HG02588 (cell line): Measurements from ENCODE around the gene SLC25A21.
"Not testable (repeated sequence)": the region's sequence is repeated elsewhere in the genome, so short reads cannot be mapped to it uniquely, and the experiment has no call there.

Experiments
- ATAC-seq: cut with Tn5 transposase; IDR thresholded peaks from one replicate; pipeline ENCODE4 v1.9.1; 2021; ENCODE audit warnings: mild to moderate bottlenecking, moderate library complexity; ENCODE audit not compliant: unreplicated experiment

SLC25A21 gene

GRCh38 chr14:36996857-36997590, 175.4 kb downstream of the SLC25A21 start:
- no peak for ATAC-seq

GRCh38 chr14:36996133-36996856, 176.1 kb downstream of the SLC25A21 start:
- no peak for ATAC-seq

- no peak for ATAC-seq
Observed at GRCh38 chr14:36989806-36990205, 182.6 kb downstream of the SLC25A21 start.

- no peak for ATAC-seq
Observed at GRCh38 chr14:36988989-36989388, 183.4 kb downstream of the SLC25A21 start.

GRCh38 chr14:36988568-36988967, 183.8 kb downstream of the SLC25A21 start:
- ATAC-seq, result no peak

- no peak for ATAC-seq
Observed at GRCh38 chr14:36986407-36986806, 186.0 kb downstream of the SLC25A21 start.

- no peak for ATAC-seq
Observed at GRCh38 chr14:36981832-36982529, 190.4 kb downstream of the SLC25A21 start.

GRCh38 chr14:36980413-36980812, 192.0 kb downstream of the SLC25A21 start:
- ATAC-seq, result not testable (repeated sequence)

- no peak for ATAC-seq
Observed at GRCh38 chr14:36979863-36980262, 192.5 kb downstream of the SLC25A21 start.

- ATAC-seq, result no peak
Observed at GRCh38 chr14:36976571-36977023, 195.8 kb downstream of the SLC25A21 start.

GRCh38 chr14:36975834-36976233, 196.6 kb downstream of the SLC25A21 start:
- ATAC-seq, result no peak

- no peak for ATAC-seq
Observed at GRCh38 chr14:36974985-36975384, 197.4 kb downstream of the SLC25A21 start.

GRCh38 chr14:36973806-36974442, 198.5 kb downstream of the SLC25A21 start:
- ATAC-seq, result no peak

- no peak for ATAC-seq
Observed at GRCh38 chr14:36971263-36971855, 201.0 kb downstream of the SLC25A21 start.

GRCh38 chr14:36967892-36968555, 204.4 kb downstream of the SLC25A21 start:
- no peak for ATAC-seq

- no peak for ATAC-seq
Observed at GRCh38 chr14:36955967-36956366, 216.4 kb downstream of the SLC25A21 start.

GRCh38 chr14:36955376-36955775, 217.0 kb downstream of the SLC25A21 start:
- ATAC-seq, result no peak

GRCh38 chr14:36952689-36953088, 219.7 kb downstream of the SLC25A21 start:
- no peak for ATAC-seq

GRCh38 chr14:36951380-36951911, 221.0 kb downstream of the SLC25A21 start:
- no peak for ATAC-seq

GRCh38 chr14:36950812-36951211, 221.6 kb downstream of the SLC25A21 start:
- ATAC-seq, result no peak
